ENCODE data around the gene DIS3L2.
A peak's percentile ranks its signal among the peaks of the same experiment; 100 is the strongest.
"Not testable (repeated sequence)": the region's sequence is repeated elsewhere in the genome, so short reads cannot be mapped to it uniquely, and the experiment has no call there.

The DIS3L2 gene

GRCh38 chr2:232374356-232374755 is 412.8 kb downstream of the DIS3L2 start:
- DNase-seq, result no peak

- no peak for DNase-seq
Observed at GRCh38 chr2:232375164-232375563, 413.7 kb downstream of the DIS3L2 start.

- no peak for DNase-seq
Observed at GRCh38 chr2:232376260-232376659, 414.7 kb downstream of the DIS3L2 start.

GRCh38 chr2:232376713-232377112 is 415.2 kb downstream of the DIS3L2 start:
- no peak for DNase-seq

GRCh38 chr2:232377319-232377718 is 415.8 kb downstream of the DIS3L2 start:
- DNase-seq, result no peak

- no peak for DNase-seq
Observed at GRCh38 chr2:232377841-232378734, 416.6 kb downstream of the DIS3L2 start.

GRCh38 chr2:232378735-232379151 is 417.2 kb downstream of the DIS3L2 start, which contains the start of gene ALPP:
ALPP (plus strand) TSS chr2:232378751; CDS start chr2:232378803, 52 bp downstream.
- not testable (repeated sequence) for DNase-seq

GRCh38 chr2:232379610-232380590 is 418.4 kb downstream of the DIS3L2 start:
- not testable (repeated sequence) for DNase-seq

- not testable (repeated sequence) for DNase-seq
Observed at GRCh38 chr2:232381204-232382031, 419.9 kb downstream of the DIS3L2 start.

GRCh38 chr2:232382331-232383225 is 421.1 kb downstream of the DIS3L2 start:
- DNase-seq, result no peak

- no peak for DNase-seq
Observed at GRCh38 chr2:232384466-232384865, 423.0 kb downstream of the DIS3L2 start.

GRCh38 chr2:232385058-232385457 is 423.5 kb downstream of the DIS3L2 start:
- not testable (repeated sequence) for DNase-seq

GRCh38 chr2:232385660-232386489 is 424.4 kb downstream of the DIS3L2 start:
- peak; percentile 78 for DNase-seq

- no peak for DNase-seq
Observed at GRCh38 chr2:232386490-232386739, 424.9 kb downstream of the DIS3L2 start.

Data from fibroblast of skin of abdomen (primary cell).